ENCODE data around the gene SPATA2L. TPM values are rescaled to one million over a fixed set of nuclear protein-coding genes. Genes with fewer than 3 reads are reported as not detected.

The SPATA2L gene
- total and polyA plus RNA-seq, 8 donors = 2.4 to 13.8 (median 4.7) TPM

DNA sequence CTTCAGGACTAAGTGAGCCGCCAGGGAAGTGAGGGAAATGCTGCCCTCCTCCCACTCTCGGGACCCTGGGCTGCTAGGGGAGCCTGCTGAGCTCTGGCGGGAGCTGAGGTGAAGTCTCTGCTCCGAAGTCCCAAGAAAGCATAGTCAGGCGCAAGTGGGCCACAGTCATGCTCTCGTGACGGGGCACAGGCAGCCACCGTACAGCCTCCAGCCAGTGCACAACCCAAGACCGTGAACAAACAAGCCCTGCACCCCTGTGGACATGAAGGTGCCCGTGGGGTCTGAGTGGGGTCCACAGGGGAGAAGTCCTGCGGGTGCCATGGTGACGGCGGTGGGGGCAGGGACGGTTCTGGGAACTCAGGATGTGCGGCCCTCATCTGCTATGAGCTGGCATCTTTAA is 44.5 kb upstream of the SPATA2L start:
- intact Hi-C loops (cut with DNase I) = loop anchor here in 1 of 2 donors (10.0 kb wide), 1 partner anchor 61 kb away; the partner anchor contains the start of gene CDK10
- ATAC-seq (no peak), DNase-seq (no peak)
- no peak overlapping the region for H3K27ac ChIP-seq
- TF ChIP-seq CTCF (IDR thresholded peaks at IDR 0.05) = no peak
- no peaks in the 10 kb centered on the region for H3K9me3 ChIP-seq
- no peak overlapping the region for H3K4me3 ChIP-seq
- peaks cover 0 to 12% of the 10 kb centered on the region in 2 donors for H3K4me1 ChIP-seq
- no peaks in the 10 kb centered on the region for H3K27me3 ChIP-seq
- H3K36me3 ChIP-seq = peaks cover 0 to 73% of the 10 kb centered on the region in 2 donors

GRCh38 chr16:89744813-89745212 is 43.3 kb upstream of the SPATA2L start:
- no peak for TF ChIP-seq CTCF (IDR thresholded peaks at IDR 0.05)
- Histone ChIP-seq H3K27ac (no peak overlapping the region), H3K4me3 (no peak overlapping the region), H3K9me3 (no peaks in the 10 kb centered on the region), H3K27me3 (no peaks in the 10 kb centered on the region), H3K36me3 (peaks cover 0 to 83% of the 10 kb centered on the region in 2 donors), H3K4me1 (peaks cover 0 to 7% of the 10 kb centered on the region in 2 donors)
- intact Hi-C loops (cut with DNase I) = loop anchor here in 1 of 2 donors (10.0 kb wide), 1 partner anchor 60 kb away; the partner anchor contains the start of gene CDK10
- DNase-seq = peak in 1 of 4 donors; percentile 69
- no peak for ATAC-seq

- Histone ChIP-seq H3K27me3 (no peaks in the 10 kb centered on the region), H3K4me3 (no peak overlapping the region), H3K9me3 (no peaks in the 10 kb centered on the region), H3K4me1 (no peaks in the 10 kb centered on the region), H3K36me3 (peaks cover 0 to 84% of the 10 kb centered on the region in 2 donors), H3K27ac (no peak overlapping the region)
- DNase-seq = no peak
- intact Hi-C loops (cut with DNase I) = loop anchor here in 1 of 2 donors (10.0 kb wide), 1 partner anchor 58 kb away; the partner anchor contains the start of gene CDK10
- no peak for ATAC-seq
- no peak for TF ChIP-seq CTCF (IDR thresholded peaks at IDR 0.05)
Measured at GRCh38 chr16:89742948-89743347, 41.4 kb upstream of the SPATA2L start.

DNA sequence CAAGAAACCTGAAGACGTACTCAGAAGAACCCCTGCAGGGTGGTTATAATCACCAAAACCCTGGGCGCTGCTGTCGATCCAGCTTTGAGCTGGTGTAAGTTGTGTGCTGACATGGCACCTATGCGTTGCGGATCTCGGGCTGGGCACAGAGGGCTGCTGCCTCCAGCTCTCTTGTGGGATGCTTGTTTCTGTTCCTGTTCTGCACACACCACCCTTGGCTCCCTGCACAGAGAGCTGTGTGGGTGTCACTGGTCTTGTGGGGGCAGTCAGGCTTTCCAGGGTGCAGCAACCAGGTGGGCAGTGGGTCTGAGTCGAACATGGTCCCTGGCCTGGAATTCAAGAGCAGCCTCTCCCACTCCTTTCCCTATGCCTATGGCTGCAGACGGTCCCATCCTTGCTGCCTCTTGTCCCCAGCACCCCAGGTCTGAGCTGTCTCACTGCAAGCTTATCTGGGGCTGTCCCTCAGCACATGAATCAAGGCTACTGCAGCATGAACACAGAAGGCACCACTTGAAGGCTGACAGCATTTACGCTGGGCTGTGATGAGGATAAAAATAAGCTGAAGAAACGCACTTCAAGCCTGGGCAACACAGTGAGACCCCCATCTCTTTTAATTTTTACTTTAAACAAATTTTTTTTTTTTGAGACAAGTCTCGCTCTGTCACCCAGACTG is 40.0 kb upstream of the SPATA2L start:
- H3K27me3 ChIP-seq = no peaks in the 10 kb centered on the region
- H3K9me3 ChIP-seq = no peaks in the 10 kb centered on the region
- no peak for DNase-seq
- no peak overlapping the region for H3K4me3 ChIP-seq
- intact Hi-C loops (cut with DNase I) = loop anchor here in 1 of 2 donors (10.0 kb wide), 1 partner anchor 57 kb away; the partner anchor contains the start of gene CDK10
- H3K27ac ChIP-seq = peak overlapping the region in 1 of 2 donors; percentile 5
- H3K4me1 ChIP-seq = no peaks in the 10 kb centered on the region
- no peak for TF ChIP-seq CTCF (IDR thresholded peaks at IDR 0.05)
- ATAC-seq = no peak
- peaks cover 0 to 88% of the 10 kb centered on the region in 2 donors for H3K36me3 ChIP-seq

DNA sequence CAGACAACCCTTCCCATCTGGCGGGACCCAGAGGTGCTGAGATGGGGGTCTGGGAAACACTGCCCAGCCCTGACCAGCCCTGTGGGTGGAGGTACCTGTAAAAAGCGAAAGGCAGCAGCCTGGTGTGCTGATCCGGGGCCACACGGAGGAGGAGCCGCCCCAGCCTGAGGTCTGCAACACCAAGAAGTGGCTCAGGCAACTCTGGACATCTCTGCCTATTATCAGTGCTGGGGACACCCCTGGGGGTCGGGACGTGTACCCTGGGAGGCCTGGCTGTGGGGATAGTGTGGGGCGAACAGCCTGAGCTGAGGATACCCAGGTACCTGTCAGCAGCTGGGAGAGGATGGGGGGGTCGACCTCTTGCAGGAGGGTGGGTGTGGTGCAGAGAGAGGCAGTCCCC is 37.9 kb upstream of the SPATA2L start:
- H3K27me3 ChIP-seq = no peaks in the 10 kb centered on the region
- ATAC-seq (no peak), DNase-seq (no peak)
- H3K9me3 ChIP-seq = no peaks in the 10 kb centered on the region
- TF ChIP-seq CTCF (IDR thresholded peaks at IDR 0.05) = no peak
- no peak overlapping the region for H3K4me3 ChIP-seq
- H3K36me3 ChIP-seq = peaks cover 0 to 93% of the 10 kb centered on the region in 2 donors
- no peaks in the 10 kb centered on the region for H3K4me1 ChIP-seq
- H3K27ac ChIP-seq = no peak overlapping the region
- intact Hi-C loops (cut with DNase I) = no loop called here
